ENCODE measurements around the gene MSH3.
"Not testable (repeated sequence)": the region's sequence is repeated elsewhere in the genome, so short reads cannot be mapped to it uniquely, and the experiment has no call there.

The MSH3 gene

DNA sequence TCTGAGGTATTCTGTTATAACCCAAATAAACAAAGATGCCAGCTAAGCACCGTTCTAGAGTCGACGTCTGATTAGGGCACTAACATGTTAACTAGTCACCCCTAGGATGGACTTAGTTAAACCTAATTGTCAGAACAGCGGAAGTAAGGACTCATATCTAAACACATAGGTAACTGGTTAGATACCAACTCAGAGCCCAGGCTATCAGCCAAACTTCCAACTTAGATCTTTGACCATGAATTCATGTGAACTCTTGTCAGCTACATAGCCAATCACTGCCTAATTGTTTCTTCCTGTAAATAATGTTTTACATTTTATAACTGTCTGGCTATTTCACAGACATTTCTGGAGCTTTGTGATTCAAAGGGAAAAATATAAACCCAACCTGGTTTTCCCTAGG is 84.6 kb downstream of the MSH3 start:
- H3K27me3 Mint-ChIP-seq (ENCODE audit: low read depth, poor library complexity), result no peaks in the 10 kb centered on the region
- no peak for DNase-seq
- H3K9me3 Mint-ChIP-seq, result no peaks in the 10 kb centered on the region
- no peaks in the 10 kb centered on the region for H3K4me1 Mint-ChIP-seq
- peaks cover 49% of the 10 kb centered on the region for H3K36me3 Mint-ChIP-seq (ENCODE audit: low read depth)
- no peak overlapping the region for H3K27ac Mint-ChIP-seq
- TF ChIP-seq, protein P1, sequence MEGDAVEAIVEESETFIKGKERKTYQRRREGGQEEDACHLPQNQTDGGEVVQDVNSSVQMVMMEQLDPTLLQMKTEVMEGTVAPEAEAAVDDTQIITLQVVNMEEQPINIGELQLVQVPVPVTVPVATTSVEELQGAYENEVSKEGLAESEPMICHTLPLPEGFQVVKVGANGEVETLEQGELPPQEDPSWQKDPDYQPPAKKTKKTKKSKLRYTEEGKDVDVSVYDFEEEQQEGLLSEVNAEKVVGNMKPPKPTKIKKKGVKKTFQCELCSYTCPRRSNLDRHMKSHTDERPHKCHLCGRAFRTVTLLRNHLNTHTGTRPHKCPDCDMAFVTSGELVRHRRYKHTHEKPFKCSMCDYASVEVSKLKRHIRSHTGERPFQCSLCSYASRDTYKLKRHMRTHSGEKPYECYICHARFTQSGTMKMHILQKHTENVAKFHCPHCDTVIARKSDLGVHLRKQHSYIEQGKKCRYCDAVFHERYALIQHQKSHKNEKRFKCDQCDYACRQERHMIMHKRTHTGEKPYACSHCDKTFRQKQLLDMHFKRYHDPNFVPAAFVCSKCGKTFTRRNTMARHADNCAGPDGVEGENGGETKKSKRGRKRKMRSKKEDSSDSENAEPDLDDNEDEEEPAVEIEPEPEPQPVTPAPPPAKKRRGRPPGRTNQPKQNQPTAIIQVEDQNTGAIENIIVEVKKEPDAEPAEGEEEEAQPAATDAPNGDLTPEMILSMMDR (IDR thresholded peaks at IDR 0.05), result no peak
- H3K4me3 Mint-ChIP-seq, result no peak overlapping the region

DNA sequence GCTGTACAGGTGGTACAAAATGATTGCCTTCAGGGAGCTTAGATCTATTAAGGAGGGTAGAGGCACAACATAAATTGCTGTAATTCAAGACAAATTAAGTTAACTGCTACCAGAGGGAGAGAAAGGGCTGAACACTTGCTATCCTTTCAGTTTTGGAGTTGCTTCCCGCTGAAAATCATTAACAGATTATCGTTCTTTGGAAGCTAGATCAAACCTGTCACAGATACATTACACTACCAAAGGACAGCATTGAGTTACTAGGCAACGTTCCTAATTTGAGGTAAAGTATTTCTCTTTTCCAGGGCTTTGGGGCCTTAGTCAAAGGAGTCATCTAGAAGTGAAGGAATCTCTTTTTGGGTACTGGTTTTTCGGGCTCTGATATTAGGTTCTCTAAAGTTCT is 85.0 kb downstream of the MSH3 start:
- DNase-seq, result no peak
- TF ChIP-seq, protein P1 (IDR thresholded peaks at IDR 0.05), result no peak
- Mint-ChIP-seq H3K9me3 (no peaks in the 10 kb centered on the region), H3K4me3 (no peak overlapping the region), H3K36me3 (ENCODE audit: low read depth) (peaks cover 54% of the 10 kb centered on the region), H3K27ac (no peak overlapping the region), H3K27me3 (ENCODE audit: low read depth, poor library complexity) (no peaks in the 10 kb centered on the region), H3K4me1 (no peaks in the 10 kb centered on the region)

DNA sequence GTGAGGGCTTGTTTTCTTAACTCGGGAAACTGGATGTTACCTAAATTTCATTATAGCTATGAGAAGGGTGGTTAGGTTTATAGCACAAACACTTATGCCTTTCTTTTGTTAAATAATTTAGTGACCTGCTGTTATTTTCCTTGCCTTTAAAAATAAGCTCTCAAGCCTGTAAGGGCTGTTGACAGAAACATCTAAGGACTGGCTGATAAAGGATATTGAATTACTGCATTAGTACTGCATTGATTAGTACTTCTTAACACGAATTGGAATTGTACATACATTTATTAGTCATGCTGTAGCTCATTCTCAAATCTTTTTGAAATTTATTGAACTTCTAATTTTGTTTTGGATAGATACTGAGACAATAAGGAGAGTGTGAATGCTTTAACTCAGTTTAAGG is 85.4 kb downstream of the MSH3 start:
- no peaks in the 10 kb centered on the region for H3K4me1 Mint-ChIP-seq
- no peaks in the 10 kb centered on the region for H3K27me3 Mint-ChIP-seq (ENCODE audit: low read depth, poor library complexity)
- peaks cover 54% of the 10 kb centered on the region for H3K36me3 Mint-ChIP-seq (ENCODE audit: low read depth)
- no peak overlapping the region for H3K27ac Mint-ChIP-seq
- no peak overlapping the region for H3K4me3 Mint-ChIP-seq
- no peaks in the 10 kb centered on the region for H3K9me3 Mint-ChIP-seq
- TF ChIP-seq, protein P1 (IDR thresholded peaks at IDR 0.05), result no peak
- DNase-seq, result no peak

DNA sequence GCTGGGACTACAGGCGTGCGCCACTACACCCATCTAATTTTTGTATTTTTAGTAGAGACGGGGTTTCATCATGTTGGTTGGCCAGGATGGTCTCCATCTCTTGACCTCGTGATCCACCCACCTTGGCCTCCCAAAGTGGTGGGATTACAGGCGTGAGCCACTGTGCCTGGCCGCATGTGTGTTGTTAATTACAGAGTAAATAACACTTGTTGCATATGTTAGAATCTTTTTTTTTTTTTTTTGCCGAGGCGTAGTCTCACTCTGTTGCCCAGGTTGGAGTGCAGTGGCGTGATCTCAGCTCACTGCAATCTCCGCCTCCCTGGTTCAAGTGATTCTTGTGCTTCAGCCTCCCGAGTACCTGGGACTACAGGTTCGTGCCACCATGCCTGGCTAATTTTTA is 86.0 kb downstream of the MSH3 start:
- H3K4me3 Mint-ChIP-seq; H3K27me3 Mint-ChIP-seq (ENCODE audit: low read depth, poor library complexity); DNase-seq; H3K9me3 Mint-ChIP-seq; H3K4me1 Mint-ChIP-seq: not testable (repeated sequence)
- peak overlapping the region; percentile 45 for H3K27ac Mint-ChIP-seq
- H3K36me3 Mint-ChIP-seq (ENCODE audit: low read depth), result peaks cover 58% of the 10 kb centered on the region

DNA sequence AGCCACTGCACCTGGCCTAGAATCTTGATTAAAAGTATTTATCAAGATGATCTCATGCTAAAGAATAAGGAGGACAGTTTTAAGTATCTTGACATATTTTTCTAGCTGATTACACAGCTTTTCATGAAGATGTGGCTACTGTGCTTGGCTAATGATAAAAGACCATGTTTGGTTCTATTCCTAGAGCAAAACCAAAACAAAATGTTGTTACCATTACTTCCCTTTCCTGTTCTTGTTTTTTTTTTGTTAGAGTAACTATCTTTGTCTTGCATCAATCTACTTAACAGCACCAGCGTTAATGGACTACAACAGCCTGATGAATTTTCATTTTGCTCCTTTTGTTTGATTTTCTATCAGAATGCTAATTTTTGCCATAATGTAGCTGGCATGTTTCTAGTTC is 86.5 kb downstream of the MSH3 start:
- no peaks in the 10 kb centered on the region for H3K4me1 Mint-ChIP-seq
- H3K9me3 Mint-ChIP-seq, result no peaks in the 10 kb centered on the region
- no peaks in the 10 kb centered on the region for H3K27me3 Mint-ChIP-seq (ENCODE audit: low read depth, poor library complexity)
- TF ChIP-seq, protein P1 (IDR thresholded peaks at IDR 0.05), result no peak
- DNase-seq, result no peak
- peaks cover 63% of the 10 kb centered on the region for H3K36me3 Mint-ChIP-seq (ENCODE audit: low read depth)
- H3K27ac Mint-ChIP-seq, result peak overlapping the region; percentile 50
- H3K4me3 Mint-ChIP-seq, result no peak overlapping the region

DNA sequence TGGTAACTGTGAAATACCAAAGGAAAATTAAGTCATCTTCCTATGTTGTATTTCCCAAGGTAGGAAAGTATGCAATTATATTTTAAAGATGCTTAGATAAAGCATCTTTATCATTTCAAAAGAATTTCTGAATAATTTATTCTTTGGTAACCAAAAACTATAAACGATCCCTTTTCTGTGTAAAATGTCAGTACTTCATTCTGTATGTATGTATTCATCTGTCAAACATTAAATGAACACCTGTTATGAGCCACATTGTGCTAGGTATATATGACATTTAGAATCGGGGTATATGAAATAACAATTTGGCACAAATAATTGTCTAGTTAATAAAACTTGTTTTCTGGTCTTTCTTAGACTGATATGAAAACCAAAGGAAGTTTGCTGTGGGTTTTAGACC is 89.7 kb downstream of the MSH3 start:
- Mint-ChIP-seq H3K27ac (no peak overlapping the region), H3K36me3 (ENCODE audit: low read depth) (peaks cover 76% of the 10 kb centered on the region), H3K9me3 (no peaks in the 10 kb centered on the region), H3K4me1 (no peaks in the 10 kb centered on the region), H3K27me3 (ENCODE audit: low read depth, poor library complexity) (no peaks in the 10 kb centered on the region), H3K4me3 (no peak overlapping the region)
- TF ChIP-seq, protein P1 (IDR thresholded peaks at IDR 0.05), result no peak
- DNase-seq, result no peak
